ENCODE measurements around the gene MBOAT2. TPM values are rescaled to one million over a fixed set of nuclear protein-coding genes. Genes with fewer than 3 reads are reported as not detected.

Gene MBOAT2
- total and polyA plus RNA-seq, 7 donors, result 0.11 to 3.5 (median 0.83) TPM

DNA sequence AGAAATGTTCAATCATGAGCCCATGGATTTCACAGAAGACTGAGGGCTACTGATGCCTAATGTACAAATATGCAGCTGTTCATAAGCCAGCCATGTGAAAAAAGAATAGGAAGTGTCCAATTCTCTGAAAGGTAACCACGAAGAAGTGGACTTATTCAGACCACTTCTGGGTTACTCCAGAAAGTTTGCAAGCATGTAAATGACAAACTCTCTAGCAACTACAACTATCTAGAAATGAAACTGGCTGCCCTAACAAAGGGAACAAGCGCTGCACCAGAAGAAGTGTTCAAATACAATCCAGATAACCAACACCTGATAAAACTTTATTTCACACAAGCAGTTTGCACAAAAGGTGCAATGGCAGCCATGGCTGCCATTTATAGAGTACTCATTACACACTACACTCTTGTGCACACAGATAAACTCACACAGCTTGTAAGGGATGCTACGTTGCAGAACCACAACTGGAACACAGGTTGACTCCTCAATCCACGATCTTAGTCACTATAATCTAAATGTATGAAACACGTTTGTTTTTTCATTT lies 13.9 kb downstream of the MBOAT2 start:
- Histone ChIP-seq H3K9me3 (no peaks in the 10 kb centered on the region), H3K4me1 (no peaks in the 10 kb centered on the region), H3K4me3 (no peak overlapping the region), H3K27ac (no peak overlapping the region), H3K36me3 (ENCODE audit: insufficient read depth in 1 of 2, low read depth in 1 of 2) (no peaks in the 10 kb centered on the region), H3K27me3 (ENCODE audit: insufficient read depth in 3 of 3, low read length in 2 of 3) (no peaks in the 10 kb centered on the region)
- ATAC-seq, result no peak
- WGBS, 3 donors, result 79 to 81% (median 81%) methylated on average over 5 of the region's 5 CpGs
- no peak for TF ChIP-seq CTCF (IDR thresholded peaks at IDR 0.05)
- no peak for DNase-seq
- intact Hi-C loops (cut with DNase I), result no loop called here

GRCh38 chr2:8987410-8987809 lies 16.1 kb downstream of the MBOAT2 start:
- no peak overlapping the region for H3K27ac ChIP-seq
- H3K4me3 ChIP-seq, result no peak overlapping the region
- no peaks in the 10 kb centered on the region for H3K4me1 ChIP-seq
- no peak for ATAC-seq
- no peaks in the 10 kb centered on the region for H3K9me3 ChIP-seq
- no peaks in the 10 kb centered on the region for H3K27me3 ChIP-seq (ENCODE audit: insufficient read depth in 3 of 3, low read length in 2 of 3)
- DNase-seq, result no peak
- intact Hi-C loops (cut with DNase I), result no loop called here
- H3K36me3 ChIP-seq (ENCODE audit: insufficient read depth in 1 of 2, low read depth in 1 of 2), result no peaks in the 10 kb centered on the region
- WGBS, 3 donors, result 74 to 83% (median 76%) methylated on average over 3 of the region's 3 CpGs
- TF ChIP-seq CTCF (IDR thresholded peaks at IDR 0.05), result no peak

GRCh38 chr2:8986327-8986976 lies 17.0 kb downstream of the MBOAT2 start:
- H3K36me3 ChIP-seq (ENCODE audit: insufficient read depth in 1 of 2, low read depth in 1 of 2), result no peaks in the 10 kb centered on the region
- no peak for DNase-seq
- intact Hi-C loops (cut with DNase I), result no loop called here
- no peaks in the 10 kb centered on the region for H3K9me3 ChIP-seq
- no peak overlapping the region for H3K27ac ChIP-seq
- WGBS, 3 donors, result 91 to 96% (median 95%) methylated on average over 11 of the region's 11 CpGs
- no peak for ATAC-seq
- H3K27me3 ChIP-seq (ENCODE audit: insufficient read depth in 3 of 3, low read length in 2 of 3), result no peaks in the 10 kb centered on the region
- H3K4me1 ChIP-seq, result no peaks in the 10 kb centered on the region
- no peak for TF ChIP-seq CTCF (IDR thresholded peaks at IDR 0.05)
- H3K4me3 ChIP-seq, result no peak overlapping the region

- intact Hi-C loops (cut with DNase I), result no loop called here
- DNase-seq (no peak), ATAC-seq (no peak)
- 90 to 96% (median 91%) methylated on average over 4 of the region's 4 CpGs for WGBS, 3 donors
- TF ChIP-seq CTCF (IDR thresholded peaks at IDR 0.05), result no peak
- Histone ChIP-seq H3K4me3 (no peak overlapping the region), H3K36me3 (ENCODE audit: insufficient read depth in 1 of 2, low read depth in 1 of 2) (no peaks in the 10 kb centered on the region), H3K9me3 (no peaks in the 10 kb centered on the region), H3K4me1 (no peaks in the 10 kb centered on the region), H3K27me3 (ENCODE audit: insufficient read depth in 3 of 3, low read length in 2 of 3) (no peaks in the 10 kb centered on the region), H3K27ac (no peak overlapping the region)
Observed at GRCh38 chr2:8985561-8986326, 17.7 kb downstream of the MBOAT2 start.
